K562 (cell line): ENCODE data around the gene PSRC1. TPM values are rescaled to one million over a fixed set of nuclear protein-coding genes. Genes with fewer than 3 reads are reported as not detected.

Experiments
- BRD9 ChIP-seq: fragments of 450-650 bp; IDR thresholded peaks from 2 replicates; pipeline ENCODE4 v1.6.1; 2018; ENCODE audit warnings: low read depth; ENCODE audit not compliant: partially characterized antibody
- E2F5 ChIP-seq: sonication (generic); formaldehyde crosslinking; IDR thresholded peaks from 2 replicates; pipeline ENCODE4 v1.8.0; 2022; ENCODE audit warnings: mild to moderate bottlenecking, missing genetic modification reagents
- EGR1 ChIP-seq: fragments of 450-650 bp; conservative IDR thresholded peaks from 2 replicates; pipeline ENCODE4 v1.6.1; 2017; ENCODE audit warnings: mild to moderate bottlenecking
- EHMT2 ChIP-seq: fragments of 450-650 bp; IDR thresholded peaks from 2 replicates; pipeline ENCODE4 v1.6.1; 2018; ENCODE audit warnings: antibody characterized with exemption
- GATA2 ChIP-seq: sonication (generic); formaldehyde crosslinking; IDR thresholded peaks from 2 replicates; pipeline ENCODE4 v1.4.0; 2020; ENCODE audit warnings: mild to moderate bottlenecking, missing genetic modification reagents
- JUN ChIP-seq, 2 experiments: sonication (generic) in 1 of 2; formaldehyde crosslinking in 1 of 2; IDR thresholded peaks; 2 replicates each; pipeline versions ENCODE4 v1.6.1 to v1.8.0; 2012 to 2022; ENCODE audit warnings: borderline replicate concordance in 2 of 2, mild to moderate bottlenecking in 2 of 2, improper control_type of control experiment in 1 of 2, low read depth in 1 of 2, low read length in 1 of 2, missing genetic modification reagents in 1 of 2
- KAT2B ChIP-seq: IDR thresholded peaks from one replicate; pipeline ENCODE4 v1.6.1; 2012; ENCODE audit warnings: low read depth, mild to moderate bottlenecking, control low read depth, inconsistent platforms, low read length, moderate library complexity
- NR2C1 ChIP-seq, 2 experiments: fragments of 450-650 bp; IDR thresholded peaks; 2 replicates each; pipeline ENCODE4 v1.6.1; 2017; ENCODE audit warnings: mild to moderate bottlenecking in 2 of 2, antibody characterized with exemption in 1 of 2, inconsistent platforms in 1 of 2, missing compliant biosample characterization in 1 of 2, missing genetic modification characterization in 1 of 2
- RAD51 ChIP-seq: fragments of 450-650 bp; IDR thresholded peaks from 2 replicates; pipeline ENCODE4 v1.7.1; 2016; ENCODE audit warnings: low read depth, mild to moderate bottlenecking, borderline replicate concordance
- RERE ChIP-seq: sonication (generic); formaldehyde crosslinking; IDR thresholded peaks from 2 replicates; pipeline ENCODE4 v1.8.0; 2023; ENCODE audit warnings: missing genetic modification reagents, mild to moderate bottlenecking, borderline replicate concordance
- RNF2 ChIP-seq: sonication (generic); IDR thresholded peaks from 2 replicates; pipeline ENCODE4 v1.6.1; 2016
- SFPQ ChIP-seq: fragments of 200-400 bp; formaldehyde crosslinking; IDR thresholded peaks from 2 replicates; pipeline ENCODE4 v1.6.1; 2017; ENCODE audit warnings: mild to moderate bottlenecking, low read depth, low read length, moderate library complexity
- ZBTB1 ChIP-seq: sonication (generic); formaldehyde crosslinking; IDR thresholded peaks from 2 replicates; pipeline ENCODE4 v1.8.1; 2023; ENCODE audit warnings: missing genetic modification reagents, low read depth, mild to moderate bottlenecking, borderline replicate concordance
- ZBTB11 ChIP-seq, 3 experiments: fragments of 200-800 bp in 1 of 3; fragments of 250-450 bp in 1 of 3; fragments of 450-650 bp in 1 of 3; sonication (Bioruptor Pico) in 1 of 3; sonication (Bioruptor generic) in 1 of 3; formaldehyde crosslinking in 1 of 3; IDR thresholded peaks; 2 replicates each; pipeline versions ENCODE4 v1.6.1 to v1.8.0; 2016 to 2022; ENCODE audit warnings: mild to moderate bottlenecking in 2 of 3, missing genetic modification characterization in 2 of 3, missing compliant biosample characterization in 1 of 3, moderate library complexity in 1 of 3
- polyA plus RNA-seq, 8 experiments: library from polyadenylated mRNA; depleted of rRNA in 4 of 8; stranded (reverse) in 5 of 8; unstranded in 3 of 8; fragments of >200 nt; fragmentation: Nextera tagmentation in 2 of 8; fragmentation: Illumina TruSeq in 1 of 8; extraction: Ambion mirVana in 2 of 8; extraction: Trizol in 1 of 8; gene quantifications; 2 replicates each; pipeline versions ENCODE4 v1.2.1 to v1.2.3, GENCODE V29; 2011 to 2014; ENCODE audit warnings: inconsistent platforms in 1 of 8, missing spikeins in 1 of 8
- total RNA-seq, 7 experiments: library from RNA; depleted of rRNA in 6 of 7; stranded (reverse); fragments of >200 nt in 6 of 7; fragmentation: Illumina TruSeq in 2 of 7; extraction: Trizol in 2 of 7; gene quantifications; 2 replicates each; pipeline versions ENCODE4 v1.2.1 to v1.2.3, GENCODE V29; 2011 to 2021; ENCODE audit warnings: low replicate concordance in 1 of 7

The PSRC1 gene
- total and polyA plus RNA-seq, 9 of the 15 experiments (the other 6 are each of a cell fraction or from before 2014, with no cell fraction given): 6.5 to 65.2 (median 39.3) TPM

GRCh38 chr1:109279615-109280278, 3.2 kb downstream of the PSRC1 start (continued):
- TF ChIP-seq EHMT2 (no peak), RERE (CRISPR knock-in tag) (no peak), RNF2 (no peak), KAT2B (no peak), E2F5 (CRISPR knock-in tag) (no peak), SFPQ (no peak), EGR1 (peak; percentile 45; the same call in 1 of the 2 replicates), GATA2 (no peak), ZBTB1 (no peak), NR2C1 (IDR thresholded peaks at IDR 0.05) (no peak), NR2C1 (tag; IDR thresholded peaks at IDR 0.05) (0 out of 2 replicates have a peak, but pooled peaks have one; percentile 21), ZBTB11 (CRISPR knock-in tag; IDR thresholded peaks at IDR 0.05) (no peak), JUN (IDR thresholded peaks at IDR 0.05; ENCODE audit: borderline replicate concordance, low read depth, low read length) (no peak), JUN (CRISPR knock-in tag; IDR thresholded peaks at IDR 0.05; ENCODE audit: borderline replicate concordance) (no peak), BRD9 (no peak), RAD51 (no peak)
